Prostate gland (tissue), 2 donors: ENCODE measurements around the gene PPCDC.

ENCODE experiments used
- POLR2A ChIP-seq: fragments of 450-650 bp; IDR thresholded peaks from one replicate; pipeline ENCODE4 v1.6.1; 2016; ENCODE audit warnings: antibody characterized with exemption, mild to moderate bottlenecking
- POLR2AphosphoS5 ChIP-seq: sonication (generic); formaldehyde crosslinking; IDR thresholded peaks from one replicate; pipeline ENCODE4 v1.6.1; 2017; ENCODE audit warnings: antibody characterized with exemption
- TF ChIP-seq, protein P1 (sequence below), 4 experiments: fragments of 200-600 bp in 2 of 4; fragments of 450-650 bp in 2 of 4; sonication (generic) in 2 of 4; IDR thresholded peaks; 1 replicate in 3 of 4; 2 replicates in 1 of 4; pipeline ENCODE4 v1.5.1; 2016 to 2019; ENCODE audit warnings: antibody characterized with exemption in 4 of 4, mild to moderate bottlenecking in 2 of 4, moderate library complexity in 2 of 4

DNA sequence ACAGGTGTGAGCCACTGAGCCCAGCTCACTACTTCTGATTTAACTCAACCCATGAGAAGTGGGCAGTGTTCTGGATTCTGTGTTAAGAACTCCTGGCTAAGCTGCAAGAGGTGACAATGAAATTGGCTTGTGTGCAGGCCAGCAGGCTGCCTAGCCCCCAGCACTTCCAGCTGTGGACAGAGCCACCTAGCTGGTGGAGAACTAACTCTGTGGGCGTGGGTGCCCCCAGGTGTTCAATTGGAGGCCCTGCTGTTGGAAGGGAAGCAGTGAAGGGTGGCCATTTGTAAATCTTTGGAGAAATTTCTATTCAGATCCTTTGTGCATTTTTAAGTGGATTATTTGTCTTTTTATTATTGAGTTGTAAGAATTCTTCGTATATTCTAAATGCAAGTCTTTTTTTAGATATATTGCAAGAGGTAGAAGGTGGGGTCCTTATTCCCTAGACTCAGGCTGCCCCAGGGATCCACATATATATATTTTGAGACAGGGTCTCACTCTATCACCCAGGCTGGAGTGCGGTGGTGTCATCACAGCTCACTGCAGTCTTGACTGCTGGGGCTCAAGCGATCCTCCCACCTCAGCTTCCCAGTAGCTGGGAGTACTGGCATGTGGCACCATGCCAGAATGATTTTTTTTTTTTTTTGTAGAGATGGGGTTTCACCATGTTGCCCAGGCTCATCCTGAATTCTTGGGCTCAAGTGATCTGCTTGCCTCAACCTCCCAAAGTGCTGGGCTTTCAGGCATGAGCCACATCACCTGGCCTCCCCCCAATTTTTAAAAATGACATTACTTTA lies 35.2 kb upstream of the PPCDC start:
- TF ChIP-seq, protein P1, sequence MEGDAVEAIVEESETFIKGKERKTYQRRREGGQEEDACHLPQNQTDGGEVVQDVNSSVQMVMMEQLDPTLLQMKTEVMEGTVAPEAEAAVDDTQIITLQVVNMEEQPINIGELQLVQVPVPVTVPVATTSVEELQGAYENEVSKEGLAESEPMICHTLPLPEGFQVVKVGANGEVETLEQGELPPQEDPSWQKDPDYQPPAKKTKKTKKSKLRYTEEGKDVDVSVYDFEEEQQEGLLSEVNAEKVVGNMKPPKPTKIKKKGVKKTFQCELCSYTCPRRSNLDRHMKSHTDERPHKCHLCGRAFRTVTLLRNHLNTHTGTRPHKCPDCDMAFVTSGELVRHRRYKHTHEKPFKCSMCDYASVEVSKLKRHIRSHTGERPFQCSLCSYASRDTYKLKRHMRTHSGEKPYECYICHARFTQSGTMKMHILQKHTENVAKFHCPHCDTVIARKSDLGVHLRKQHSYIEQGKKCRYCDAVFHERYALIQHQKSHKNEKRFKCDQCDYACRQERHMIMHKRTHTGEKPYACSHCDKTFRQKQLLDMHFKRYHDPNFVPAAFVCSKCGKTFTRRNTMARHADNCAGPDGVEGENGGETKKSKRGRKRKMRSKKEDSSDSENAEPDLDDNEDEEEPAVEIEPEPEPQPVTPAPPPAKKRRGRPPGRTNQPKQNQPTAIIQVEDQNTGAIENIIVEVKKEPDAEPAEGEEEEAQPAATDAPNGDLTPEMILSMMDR (IDR thresholded peaks at IDR 0.05), result peak in 1 of 4 experiments; percentile 27
- TF ChIP-seq POLR2A, result no peak
- no peak for TF ChIP-seq POLR2AphosphoS5
